HEK293 (cell line): ENCODE measurements around the gene ZNF154.

Experiments used
- BCL11A ChIP-seq: fragments of 450-650 bp; formaldehyde crosslinking; IDR thresholded peaks from 2 replicates; pipeline ENCODE4 v1.5.1; 2016; ENCODE audit warnings: low read depth, missing biosample characterization, missing genetic modification characterization
- GLI4 ChIP-seq: fragments of 450-650 bp; formaldehyde crosslinking; IDR thresholded peaks from 2 replicates; pipeline ENCODE4 v1.5.1; 2016; ENCODE audit warnings: missing biosample characterization, missing genetic modification characterization
- GLIS1 ChIP-seq: fragments of 450-650 bp; formaldehyde crosslinking; IDR thresholded peaks from 2 replicates; pipeline ENCODE4 v1.5.1; 2016; ENCODE audit warnings: missing biosample characterization, missing genetic modification characterization
- GLIS2 ChIP-seq: fragments of 450-650 bp; formaldehyde crosslinking; IDR thresholded peaks from 2 replicates; pipeline ENCODE4 v1.5.1; 2016; ENCODE audit warnings: missing biosample characterization, missing genetic modification characterization
- IKZF3 ChIP-seq: fragments of 450-650 bp; IDR thresholded peaks from 2 replicates; pipeline ENCODE4 v1.5.0; 2018; ENCODE audit warnings: missing biosample characterization, mild to moderate bottlenecking, missing genetic modification characterization, moderate library complexity
- PRDM10 ChIP-seq: fragments of 450-650 bp; formaldehyde crosslinking; IDR thresholded peaks from 2 replicates; pipeline ENCODE4 v1.5.1; 2016; ENCODE audit warnings: missing biosample characterization, missing genetic modification characterization
- PRDM6 ChIP-seq: fragments of 450-650 bp; formaldehyde crosslinking; IDR thresholded peaks from 2 replicates; pipeline ENCODE4 v1.5.1; 2017; ENCODE audit warnings: missing biosample characterization, missing genetic modification characterization
- REPIN1 ChIP-seq: fragments of 450-650 bp; formaldehyde crosslinking; IDR thresholded peaks from 2 replicates; pipeline ENCODE4 v1.5.1; 2017; ENCODE audit warnings: missing biosample characterization, missing genetic modification characterization, low read depth
- TRIM28 ChIP-seq: IDR thresholded peaks from 2 replicates; pipeline ENCODE4 v1.6.1; 2011; ENCODE audit warnings: low read length, control low read depth, borderline replicate concordance
- YY1 ChIP-seq: fragments of 450-650 bp; formaldehyde crosslinking; IDR thresholded peaks from 2 replicates; pipeline ENCODE4 v1.5.1; 2018; ENCODE audit warnings: missing biosample characterization, missing genetic modification characterization
- ZBTB1 ChIP-seq: fragments of 450-650 bp; formaldehyde crosslinking; IDR thresholded peaks from 2 replicates; pipeline ENCODE4 v1.5.1; 2016; ENCODE audit warnings: missing biosample characterization, missing genetic modification characterization
- ZBTB10 ChIP-seq: fragments of 450-650 bp; formaldehyde crosslinking; IDR thresholded peaks from 2 replicates; pipeline ENCODE4 v1.5.1; 2016; ENCODE audit warnings: missing biosample characterization, missing genetic modification characterization
- ZBTB17 ChIP-seq: fragments of 450-650 bp; formaldehyde crosslinking; IDR thresholded peaks from 2 replicates; pipeline ENCODE4 v1.5.1; 2016; ENCODE audit warnings: missing biosample characterization, missing genetic modification characterization
- ZBTB7A ChIP-seq: fragments of 450-650 bp; formaldehyde crosslinking; IDR thresholded peaks from 2 replicates; pipeline ENCODE4 v1.5.1; 2016; ENCODE audit warnings: low read depth, missing biosample characterization, missing genetic modification characterization
- ZFP37 ChIP-seq: fragments of 450-650 bp; formaldehyde crosslinking; IDR thresholded peaks from 2 replicates; pipeline ENCODE4 v1.5.1; 2016; ENCODE audit warnings: missing biosample characterization, missing genetic modification characterization
- ZFP41 ChIP-seq: fragments of 450-650 bp; formaldehyde crosslinking; IDR thresholded peaks from 2 replicates; pipeline ENCODE4 v1.5.1; 2016; ENCODE audit warnings: missing biosample characterization, missing genetic modification characterization, borderline replicate concordance
- ZNF112 ChIP-seq: fragments of 450-650 bp; formaldehyde crosslinking; IDR thresholded peaks from 2 replicates; pipeline ENCODE4 v1.5.0; 2017; ENCODE audit warnings: missing biosample characterization, missing genetic modification characterization
- ZNF133 ChIP-seq: fragments of 450-650 bp; formaldehyde crosslinking; IDR thresholded peaks from 2 replicates; pipeline ENCODE4 v1.5.1; 2016; ENCODE audit warnings: missing biosample characterization, missing genetic modification characterization
- ZNF2 ChIP-seq: fragments of 450-650 bp; formaldehyde crosslinking; IDR thresholded peaks from 2 replicates; pipeline ENCODE4 v1.5.1; 2016; ENCODE audit warnings: missing biosample characterization, missing genetic modification characterization
- ZNF274 ChIP-seq, 2 experiments: fragments of 200-500 bp in 1 of 2; fragments of 450-650 bp in 1 of 2; sonication (Bioruptor generic) in 1 of 2; formaldehyde crosslinking in 1 of 2; IDR thresholded peaks; 2 replicates each; pipeline versions ENCODE4 v1.5.1 to v1.6.1; 2014 to 2016; ENCODE audit warnings: borderline replicate concordance in 1 of 2, inconsistent platforms in 1 of 2, low read length in 1 of 2, missing biosample characterization in 1 of 2, missing genetic modification characterization in 1 of 2
- ZNF311 ChIP-seq: fragments of 450-650 bp; formaldehyde crosslinking; IDR thresholded peaks from 2 replicates; pipeline ENCODE4 v1.5.1; 2017; ENCODE audit warnings: missing biosample characterization, missing genetic modification characterization, borderline replicate concordance
- ZNF341 ChIP-seq: fragments of 450-650 bp; formaldehyde crosslinking; IDR thresholded peaks from 2 replicates; pipeline ENCODE4; 2016; ENCODE audit warnings: low read depth, missing biosample characterization, missing genetic modification characterization
- ZNF366 ChIP-seq: fragments of 450-650 bp; formaldehyde crosslinking; conservative IDR thresholded peaks from 2 replicates; pipeline ENCODE4 v1.5.1; 2016; ENCODE audit warnings: missing biosample characterization, missing genetic modification characterization
- ZNF394 ChIP-seq: fragments of 450-650 bp; formaldehyde crosslinking; IDR thresholded peaks from 2 replicates; pipeline ENCODE4 v1.5.1; 2016; ENCODE audit warnings: missing biosample characterization, missing genetic modification characterization, mild to moderate bottlenecking, moderate library complexity, borderline replicate concordance
- ZNF404 ChIP-seq: fragments of 450-650 bp; formaldehyde crosslinking; IDR thresholded peaks from 2 replicates; pipeline ENCODE4 v1.5.1; 2017; ENCODE audit warnings: missing biosample characterization, missing genetic modification characterization
- ZNF530 ChIP-seq: fragments of 450-650 bp; formaldehyde crosslinking; IDR thresholded peaks from 2 replicates; pipeline ENCODE4 v1.5.1; 2016; ENCODE audit warnings: low read depth, missing biosample characterization, missing genetic modification characterization
- ZNF624 ChIP-seq: fragments of 450-650 bp; formaldehyde crosslinking; IDR thresholded peaks from 2 replicates; pipeline ENCODE4 v1.5.1; 2017; ENCODE audit warnings: missing biosample characterization, missing genetic modification characterization
- ZNF76 ChIP-seq: fragments of 450-650 bp; formaldehyde crosslinking; IDR thresholded peaks from 2 replicates; pipeline ENCODE4; 2016; ENCODE audit warnings: low read depth, missing biosample characterization, missing genetic modification characterization, borderline replicate concordance
- ZNF777 ChIP-seq: fragments of 450-650 bp; formaldehyde crosslinking; IDR thresholded peaks from 2 replicates; pipeline ENCODE4 v1.5.1; 2017; ENCODE audit warnings: missing biosample characterization, missing genetic modification characterization, borderline replicate concordance
- ZNF830 ChIP-seq: fragments of 450-650 bp; IDR thresholded peaks from 2 replicates; pipeline ENCODE4 v1.5.0; 2018; ENCODE audit warnings: missing biosample characterization, missing genetic modification characterization, low read depth, mild to moderate bottlenecking, moderate library complexity
- ZNF843 ChIP-seq: fragments of 450-650 bp; formaldehyde crosslinking; IDR thresholded peaks from 2 replicates; pipeline ENCODE4 v1.5.1; 2016; ENCODE audit warnings: missing biosample characterization, missing genetic modification characterization
- ZSCAN23 ChIP-seq: fragments of 450-650 bp; formaldehyde crosslinking; IDR thresholded peaks from 2 replicates; pipeline ENCODE4 v1.5.1; 2016; ENCODE audit warnings: missing biosample characterization, missing genetic modification characterization
- ZSCAN30 ChIP-seq: fragments of 450-650 bp; IDR thresholded peaks from 2 replicates; pipeline ENCODE4 v1.5.1; 2018; ENCODE audit warnings: missing biosample characterization, mild to moderate bottlenecking, missing genetic modification characterization, moderate library complexity

ZNF154 gene

GRCh38 chr19:57664269-57665127 lies 44.5 kb downstream of the ZNF154 start (continued):
- TF ChIP-seq ZBTB1 (tag by site-specific recombination) (no peak), ZNF830 (no peak), ZBTB7A (tag by site-specific recombination) (no peak), ZNF341 (no peak), ZFP37 (tag by site-specific recombination) (no peak), BCL11A (tag by site-specific recombination) (no peak), IKZF3 (tag by site-specific recombination) (0 out of 2 replicates have a peak, but pooled peaks have one; percentile 11), ZNF843 (tag by site-specific recombination) (no peak), GLIS2 (tag by site-specific recombination) (peak; percentile 62), ZNF530 (no peak), REPIN1 (tag by site-specific recombination) (no peak), ZNF76 (tag by site-specific recombination) (peak; percentile 40; the same call in 1 of the 2 replicates), ZNF133 (no peak), GLIS1 (peak; percentile 53), ZNF777 (tag by site-specific recombination) (no peak), PRDM10 (tag by site-specific recombination) (no peak; the same call in 1 of the 2 replicates), PRDM6 (tag by site-specific recombination) (no peak), ZNF311 (tag by site-specific recombination) (no peak), ZNF366 (tag by site-specific recombination) (no peak), ZFP41 (no peak), ZNF624 (tag by site-specific recombination) (no peak), ZNF2 (no peak), ZBTB17 (peak; percentile 48; the same call in 1 of the 2 replicates), ZSCAN23 (no peak), ZNF112 (tag by site-specific recombination) (no peak), ZSCAN30 (peak; percentile 64; the same call in 1 of the 2 replicates), YY1 (no peak), GLI4 (tag by site-specific recombination) (no peak), ZNF394 (tag by site-specific recombination) (0 out of 2 replicates have a peak, but pooled peaks have one; percentile 11), ZNF404 (tag by site-specific recombination) (no peak), ZNF274 (IDR thresholded peaks at IDR 0.05; ENCODE audit: low read length) (no peak), ZNF274 (tag by site-specific recombination; IDR thresholded peaks at IDR 0.05; ENCODE audit: borderline replicate concordance) (no peak), TRIM28 (0 out of 2 replicates have a peak, but pooled peaks have one; percentile 31), ZBTB10 (tag by site-specific recombination) (no peak)
